HG03571 (cell line): ENCODE results near the gene EXOC4.
"Not testable (repeated sequence)": the region's sequence is repeated elsewhere in the genome, so short reads cannot be mapped to it uniquely, and the experiment has no call there.

Source experiments
- ATAC-seq: cut with Tn5 transposase; IDR thresholded peaks from one replicate; pipeline ENCODE4 v1.9.1; 2021; ENCODE audit not compliant: unreplicated experiment

The EXOC4 gene

GRCh38 chr7:134046594-134047128, 793.8 kb downstream of the EXOC4 start:
- no peak for ATAC-seq

GRCh38 chr7:134047675-134048074, 794.8 kb downstream of the EXOC4 start:
- no peak for ATAC-seq

DNA sequence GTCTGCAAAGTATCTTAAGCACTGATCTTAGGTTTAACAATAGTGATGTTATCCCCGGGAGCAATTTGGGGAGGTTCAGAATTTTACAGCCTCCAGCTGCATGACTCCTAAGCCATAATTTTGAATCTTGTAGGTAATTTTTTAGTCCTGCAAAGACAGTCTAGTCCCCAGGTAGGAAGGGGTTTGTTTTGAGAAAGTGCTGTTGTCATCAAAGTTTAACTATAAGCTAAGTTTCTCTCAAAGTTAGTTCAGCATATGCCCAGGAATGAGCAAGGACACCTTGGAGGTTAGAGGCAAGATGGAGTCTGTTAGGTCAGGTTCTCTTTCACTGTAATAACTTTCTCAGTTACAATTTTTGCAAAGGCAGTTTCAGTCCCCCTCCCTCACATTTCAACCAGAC, 795.3 kb downstream of the EXOC4 start:
- no peak for ATAC-seq

- no peak for ATAC-seq
These were observed 798.1 kb downstream of the EXOC4 start for GRCh38 chr7:134051020-134051419.

DNA sequence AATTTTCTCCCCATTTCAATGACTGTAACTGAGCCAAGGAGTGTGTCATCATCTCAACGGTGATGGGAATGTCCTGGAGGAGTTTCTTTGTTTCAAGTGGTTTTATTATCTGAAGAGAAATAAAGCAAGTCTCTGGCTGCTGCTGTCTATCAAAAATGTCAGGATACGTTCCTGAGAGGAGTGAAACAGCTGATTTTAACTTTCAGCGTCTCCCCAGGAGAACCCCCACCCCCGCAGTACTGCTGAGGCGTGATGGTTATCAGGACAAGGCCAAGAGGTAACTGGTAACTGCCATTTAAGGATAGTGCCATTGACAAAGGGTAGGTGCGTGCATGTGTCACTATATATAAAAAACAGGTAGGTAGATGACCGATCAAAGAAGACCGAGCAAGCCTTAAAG, 803.9 kb downstream of the EXOC4 start:
- no peak for ATAC-seq

- no peak for ATAC-seq
These were observed 805.6 kb downstream of the EXOC4 start for GRCh38 chr7:134058521-134058920.

DNA sequence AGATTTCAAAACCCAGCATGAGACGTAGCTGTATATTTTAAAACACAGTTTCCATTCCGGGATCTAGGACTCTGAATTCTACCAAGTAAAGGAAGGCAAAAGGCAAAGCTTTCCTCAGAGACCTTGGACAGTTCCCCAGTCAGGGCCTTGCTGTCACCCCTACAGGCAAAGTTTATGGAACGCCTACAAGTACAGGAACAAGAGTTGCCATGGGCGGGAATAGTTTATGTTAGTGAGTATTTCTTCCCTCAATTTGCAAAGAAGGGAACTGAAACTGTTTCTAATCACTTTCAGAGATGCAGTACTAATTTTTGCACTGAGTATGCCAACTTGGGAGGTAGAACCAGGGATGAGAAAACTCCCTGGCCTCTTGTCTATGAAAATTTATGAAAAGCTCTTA, 806.1 kb downstream of the EXOC4 start:
- ATAC-seq, result no peak

GRCh38 chr7:134059921-134060320, 807.0 kb downstream of the EXOC4 start:
- no peak for ATAC-seq

DNA sequence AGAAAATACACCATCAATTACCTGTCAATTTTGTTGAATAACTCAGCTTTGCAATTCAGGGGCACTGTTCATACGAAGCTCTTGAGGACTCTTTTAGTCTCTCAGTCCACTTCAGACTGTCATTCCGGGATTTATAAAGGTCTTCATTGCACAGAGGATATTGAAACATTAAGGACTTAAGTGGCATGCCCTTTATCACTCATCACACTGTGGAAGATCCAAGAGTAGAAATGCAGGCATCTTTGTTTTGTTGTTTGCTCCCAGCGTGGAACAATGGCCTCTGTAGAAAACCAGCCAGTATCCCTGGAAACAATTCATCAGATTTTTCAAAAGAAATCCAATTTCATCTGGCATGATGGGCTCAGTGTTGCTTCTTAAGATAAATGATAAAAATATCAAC, 808.0 kb downstream of the EXOC4 start:
- ATAC-seq, result no peak

- no peak for ATAC-seq
These were observed 809.6 kb downstream of the EXOC4 start for GRCh38 chr7:134062460-134062859.

DNA sequence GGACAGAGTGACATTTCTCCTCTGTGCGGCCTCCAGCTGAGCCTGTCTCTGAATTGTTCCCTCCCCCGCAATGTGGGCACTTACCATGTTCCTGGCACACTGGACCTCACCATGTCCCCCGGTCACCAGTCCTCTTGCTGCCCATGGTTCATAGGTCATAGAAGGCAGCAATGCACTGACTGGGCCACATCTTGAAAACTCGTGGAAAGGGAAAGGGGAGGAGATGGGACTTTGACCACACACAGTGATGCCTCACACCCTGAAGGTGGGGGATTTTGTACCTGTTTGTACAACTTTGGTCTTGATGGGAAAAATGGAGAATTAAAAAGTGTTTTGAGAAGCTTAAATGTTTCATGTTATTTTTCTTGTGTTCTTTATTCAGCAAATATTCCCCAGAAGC, 812.5 kb downstream of the EXOC4 start:
- ATAC-seq, result no peak

- no peak for ATAC-seq
These were observed 814.3 kb downstream of the EXOC4 start for GRCh38 chr7:134067164-134067563.

DNA sequence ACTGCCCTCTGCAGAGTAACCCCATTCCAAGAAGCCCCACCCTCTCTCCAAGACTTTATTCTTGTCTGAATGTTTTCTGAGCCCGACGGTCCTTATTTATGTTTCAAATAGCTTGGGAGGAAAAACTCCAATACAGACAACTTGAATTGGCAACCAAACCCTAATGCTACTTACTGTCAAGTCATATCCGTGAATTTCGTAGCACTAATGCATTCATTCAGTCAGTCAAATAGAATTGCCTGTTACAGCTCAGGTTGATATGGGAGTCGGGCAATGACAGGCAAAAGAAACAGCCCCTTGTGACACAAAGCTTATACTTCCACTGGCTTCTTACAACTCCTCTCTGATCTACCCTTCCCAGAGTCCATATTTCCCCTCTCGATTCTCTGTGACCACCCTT, 815.8 kb downstream of the EXOC4 start:
- no peak for ATAC-seq

GRCh38 chr7:134069187-134069586, 816.3 kb downstream of the EXOC4 start:
- ATAC-seq, result no peak

GRCh38 chr7:134070673-134071072, 817.8 kb downstream of the EXOC4 start:
- no peak for ATAC-seq

DNA sequence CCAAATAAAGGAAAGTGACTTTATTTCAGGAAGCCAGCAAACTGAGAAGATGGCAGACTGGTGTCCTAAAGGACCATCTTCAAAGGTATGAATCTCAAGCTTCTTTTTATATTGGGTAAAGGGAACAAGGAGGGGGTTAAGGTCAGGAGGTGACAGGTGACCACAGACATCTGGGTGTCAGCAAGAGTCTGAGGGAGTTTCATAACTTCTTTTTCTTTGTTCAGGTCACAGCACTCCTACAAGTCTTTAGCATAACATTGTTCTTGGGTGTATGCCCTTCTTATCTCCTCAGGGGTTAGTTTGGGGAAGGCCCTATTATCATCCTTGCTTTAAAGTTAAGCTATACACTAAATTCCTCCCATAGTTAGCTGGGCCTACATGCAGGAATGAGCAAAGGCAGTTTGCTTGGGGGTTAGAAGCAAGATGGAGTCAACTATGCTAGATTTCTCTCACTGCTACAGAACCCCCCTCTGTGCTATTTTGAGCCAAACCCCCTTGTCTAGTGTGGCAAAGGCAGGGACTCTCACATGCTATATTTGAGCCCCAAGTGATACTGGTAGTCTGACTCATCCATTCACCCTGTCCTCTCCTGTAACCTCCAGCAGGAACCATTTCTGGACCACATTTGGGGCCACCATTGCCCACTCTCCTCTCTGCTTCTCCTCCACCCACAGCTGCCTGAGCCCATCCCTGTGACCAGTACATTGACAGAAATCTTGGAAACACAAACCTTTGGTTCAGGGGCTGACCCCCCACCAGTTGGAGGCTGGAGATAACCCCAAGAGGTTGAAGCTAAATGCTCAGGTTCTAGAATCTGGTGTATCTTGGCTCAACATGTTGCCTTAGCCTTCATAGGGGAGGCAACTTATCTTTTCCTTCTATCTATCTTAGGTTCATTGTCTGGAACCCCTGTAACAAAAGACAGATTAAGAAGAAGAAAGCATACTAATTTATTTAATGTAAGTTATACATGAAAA, 818.8 kb downstream of the EXOC4 start:
- ATAC-seq, result peak; percentile 55

DNA sequence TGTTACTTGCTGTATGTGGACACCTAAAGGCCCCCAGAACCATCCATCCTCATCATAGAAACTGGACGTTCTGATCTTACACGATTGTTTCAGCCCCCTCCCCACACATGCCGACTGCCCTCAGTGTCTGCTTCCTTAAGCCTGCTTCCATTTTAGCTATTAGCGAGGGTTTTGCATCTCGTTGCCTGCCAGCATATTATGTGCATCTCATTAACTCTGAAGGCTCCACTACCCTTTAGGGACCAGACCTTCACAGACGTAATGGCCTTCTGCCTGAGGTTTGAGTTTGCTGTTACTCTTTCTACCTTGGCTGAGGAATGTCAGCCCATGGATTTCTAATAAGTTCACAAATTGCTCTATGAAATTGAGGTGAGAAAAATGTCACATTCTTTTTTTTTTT, 820.4 kb downstream of the EXOC4 start:
- no peak for ATAC-seq

DNA sequence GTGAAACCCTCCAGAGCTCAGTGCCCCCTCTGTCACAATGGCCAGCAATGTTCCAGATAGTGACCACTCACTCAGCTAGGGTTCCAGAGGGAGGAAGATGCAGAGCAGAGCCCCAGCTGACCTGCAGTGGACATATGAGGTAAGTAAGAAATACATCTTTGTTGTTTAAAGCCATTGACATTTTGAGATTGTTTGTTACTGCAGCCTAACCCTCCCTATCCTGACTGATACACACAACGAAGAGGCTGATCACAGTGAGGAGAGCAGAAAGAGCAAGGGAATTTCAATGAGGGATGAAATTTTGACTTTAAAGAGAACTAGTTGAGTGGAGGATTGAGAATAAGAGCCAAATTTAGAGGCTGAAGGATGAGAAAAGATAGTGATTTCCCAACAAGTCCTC, 822.9 kb downstream of the EXOC4 start:
- no peak for ATAC-seq

- ATAC-seq, result not testable (repeated sequence)
These were observed 824.7 kb downstream of the EXOC4 start for GRCh38 chr7:134077560-134077959.

DNA sequence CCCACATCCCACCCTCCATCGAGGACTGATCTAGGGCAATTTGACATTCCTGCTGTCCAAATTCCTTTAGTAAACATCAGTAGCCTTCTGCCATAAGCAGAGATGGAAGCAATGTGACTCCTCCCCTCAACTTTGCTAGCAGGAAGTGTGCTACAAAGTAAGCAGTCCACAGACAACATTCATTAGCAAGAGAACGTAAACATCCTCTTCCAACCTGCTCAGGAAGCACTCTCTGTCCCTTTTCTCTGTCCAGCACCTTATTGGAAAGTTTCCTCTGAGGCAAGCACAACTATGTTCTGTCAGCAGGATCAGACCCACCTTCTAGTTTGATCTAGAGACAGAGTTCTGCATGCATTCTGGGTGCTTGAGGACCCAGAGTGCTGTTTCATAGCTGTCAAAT, 826.1 kb downstream of the EXOC4 start:
- ATAC-seq, result no peak

DNA sequence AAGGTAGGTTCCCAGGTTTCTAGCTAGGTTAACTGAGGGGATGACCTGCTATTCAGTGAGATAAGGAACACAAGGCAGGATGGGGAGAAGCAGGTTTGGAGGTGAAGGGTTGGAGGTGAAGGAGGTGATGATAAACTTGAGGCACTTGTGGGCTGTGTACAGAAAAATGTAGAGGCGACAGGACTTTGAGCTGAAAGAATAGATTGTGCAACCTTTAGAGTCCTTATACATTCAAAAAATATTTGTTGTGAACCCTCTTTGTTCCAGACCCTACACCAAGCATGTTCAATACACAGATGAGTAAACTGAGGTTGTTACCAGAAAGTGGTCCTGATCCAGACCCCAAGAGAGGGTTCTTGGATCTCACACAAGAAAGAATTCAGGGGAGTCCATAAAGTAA, 828.8 kb downstream of the EXOC4 start:
- no peak for ATAC-seq

DNA sequence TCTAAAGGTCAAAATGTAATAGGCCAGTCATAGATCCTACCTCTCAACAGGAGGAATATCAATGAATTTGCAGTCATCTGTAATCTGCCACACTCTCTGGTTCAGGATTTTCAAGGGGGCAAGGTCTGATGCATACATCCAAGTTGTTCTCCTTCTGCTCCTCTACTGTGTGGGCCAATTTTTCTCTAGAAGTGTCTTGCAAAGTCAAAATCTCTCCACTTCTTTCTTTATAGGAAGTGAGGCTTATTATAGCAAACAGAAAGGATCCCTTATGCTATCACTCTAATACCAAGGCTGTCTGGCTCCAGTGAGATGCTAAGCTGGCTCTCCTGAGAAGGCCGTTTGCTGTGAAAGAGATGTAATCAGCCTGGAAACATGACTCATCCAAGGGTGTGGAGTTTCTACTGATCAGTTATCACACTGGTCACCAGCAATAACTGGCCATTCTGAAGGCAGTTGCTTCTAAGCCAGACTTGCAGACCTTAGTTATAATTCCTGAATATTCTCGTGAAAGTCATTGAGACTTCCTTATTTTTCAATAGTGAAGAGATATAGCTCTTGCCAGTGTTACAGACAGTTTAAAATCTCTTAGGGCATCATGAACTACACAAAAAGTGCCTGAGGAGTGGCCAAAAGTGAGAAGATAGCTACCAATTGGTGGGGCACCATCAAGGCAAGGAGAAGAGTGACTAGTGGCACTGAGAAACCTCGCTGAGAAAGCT, 831.0 kb downstream of the EXOC4 start:
- ATAC-seq, result no peak
